ENCODE results near the gene KIF5A.

DNA sequence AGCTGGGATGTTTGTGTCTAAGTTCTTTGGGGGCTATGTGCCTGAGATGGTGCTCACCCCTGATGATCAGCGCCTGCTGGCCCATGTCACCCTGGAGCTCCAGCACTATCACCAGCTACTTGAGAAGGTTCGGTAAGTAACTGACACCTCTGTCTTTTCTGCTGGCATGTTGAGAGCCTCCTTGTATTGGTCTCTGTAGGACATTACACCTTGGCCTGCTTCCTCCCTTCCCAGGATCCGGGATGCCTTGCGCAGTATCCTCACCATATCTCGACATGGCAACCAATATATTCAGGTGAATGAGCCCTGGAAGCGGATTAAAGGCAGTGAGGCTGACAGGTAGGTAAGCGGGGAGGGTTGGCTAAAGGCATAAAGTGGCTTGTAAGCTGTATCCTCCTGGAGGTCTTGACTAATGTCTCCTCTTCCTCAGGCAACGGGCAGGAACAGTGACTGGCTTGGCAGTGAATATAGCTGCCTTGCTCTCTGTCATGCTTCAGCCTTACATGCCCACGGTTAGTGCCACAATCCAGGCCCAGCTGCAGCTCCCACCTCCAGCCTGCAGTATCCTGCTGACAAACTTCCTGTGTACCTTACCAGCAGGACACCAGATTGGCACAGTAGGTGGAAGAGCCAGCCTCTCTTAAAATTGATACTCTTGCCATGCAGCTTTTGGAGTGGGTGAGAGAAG is 35.0 kb upstream of the KIF5A start:
- TF ChIP-seq, protein P1, sequence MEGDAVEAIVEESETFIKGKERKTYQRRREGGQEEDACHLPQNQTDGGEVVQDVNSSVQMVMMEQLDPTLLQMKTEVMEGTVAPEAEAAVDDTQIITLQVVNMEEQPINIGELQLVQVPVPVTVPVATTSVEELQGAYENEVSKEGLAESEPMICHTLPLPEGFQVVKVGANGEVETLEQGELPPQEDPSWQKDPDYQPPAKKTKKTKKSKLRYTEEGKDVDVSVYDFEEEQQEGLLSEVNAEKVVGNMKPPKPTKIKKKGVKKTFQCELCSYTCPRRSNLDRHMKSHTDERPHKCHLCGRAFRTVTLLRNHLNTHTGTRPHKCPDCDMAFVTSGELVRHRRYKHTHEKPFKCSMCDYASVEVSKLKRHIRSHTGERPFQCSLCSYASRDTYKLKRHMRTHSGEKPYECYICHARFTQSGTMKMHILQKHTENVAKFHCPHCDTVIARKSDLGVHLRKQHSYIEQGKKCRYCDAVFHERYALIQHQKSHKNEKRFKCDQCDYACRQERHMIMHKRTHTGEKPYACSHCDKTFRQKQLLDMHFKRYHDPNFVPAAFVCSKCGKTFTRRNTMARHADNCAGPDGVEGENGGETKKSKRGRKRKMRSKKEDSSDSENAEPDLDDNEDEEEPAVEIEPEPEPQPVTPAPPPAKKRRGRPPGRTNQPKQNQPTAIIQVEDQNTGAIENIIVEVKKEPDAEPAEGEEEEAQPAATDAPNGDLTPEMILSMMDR (IDR thresholded peaks at IDR 0.05): no peak
- TF ChIP-seq POLR2A (IDR thresholded peaks at IDR 0.05): no peak

Data from right lobe of liver (tissue), 4 donors.